GM19328 (cell line): Measurements from ENCODE around the gene CHMP2B.

Source experiments
- ATAC-seq: cut with Tn5 transposase; IDR thresholded peaks from one replicate; pipeline ENCODE4 v1.9.1; 2021; ENCODE audit warnings: mild to moderate bottlenecking, moderate library complexity; ENCODE audit not compliant: unreplicated experiment

CHMP2B gene, protein sequence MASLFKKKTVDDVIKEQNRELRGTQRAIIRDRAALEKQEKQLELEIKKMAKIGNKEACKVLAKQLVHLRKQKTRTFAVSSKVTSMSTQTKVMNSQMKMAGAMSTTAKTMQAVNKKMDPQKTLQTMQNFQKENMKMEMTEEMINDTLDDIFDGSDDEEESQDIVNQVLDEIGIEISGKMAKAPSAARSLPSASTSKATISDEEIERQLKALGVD

GRCh38 chr3:87227104-87227834 is at the start of gene CHMP2B:
TSS of gene CHMP2B (plus strand) at chr3:87227309. CDS start at chr3:87227523, 214 bp downstream.
- ATAC-seq, result peak; percentile 97

- ATAC-seq, result no peak
Measured at GRCh38 chr3:87179642-87180041, 47.5 kb upstream of the CHMP2B start.

DNA sequence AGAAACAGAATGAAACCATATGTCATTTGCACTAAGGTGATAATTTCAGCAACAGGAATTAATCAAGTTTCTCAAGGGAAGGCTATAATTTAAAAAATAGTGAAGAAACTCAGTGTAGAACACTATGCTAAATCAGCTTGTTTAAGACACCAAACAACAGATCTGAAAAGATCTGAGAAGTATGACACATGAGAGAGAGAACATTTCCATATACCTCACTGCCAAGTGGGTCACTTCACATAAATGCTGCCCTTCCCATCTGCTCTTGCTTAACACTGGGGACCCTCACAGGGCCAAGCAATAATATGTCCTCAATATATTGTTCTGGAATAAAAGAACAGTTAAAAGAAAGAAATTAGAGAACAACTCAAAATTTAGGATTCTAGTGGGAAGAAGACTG is 45.6 kb upstream of the CHMP2B start:
- no peak for ATAC-seq

- no peak for ATAC-seq
Measured at GRCh38 chr3:87182023-87182422, 45.1 kb upstream of the CHMP2B start.

DNA sequence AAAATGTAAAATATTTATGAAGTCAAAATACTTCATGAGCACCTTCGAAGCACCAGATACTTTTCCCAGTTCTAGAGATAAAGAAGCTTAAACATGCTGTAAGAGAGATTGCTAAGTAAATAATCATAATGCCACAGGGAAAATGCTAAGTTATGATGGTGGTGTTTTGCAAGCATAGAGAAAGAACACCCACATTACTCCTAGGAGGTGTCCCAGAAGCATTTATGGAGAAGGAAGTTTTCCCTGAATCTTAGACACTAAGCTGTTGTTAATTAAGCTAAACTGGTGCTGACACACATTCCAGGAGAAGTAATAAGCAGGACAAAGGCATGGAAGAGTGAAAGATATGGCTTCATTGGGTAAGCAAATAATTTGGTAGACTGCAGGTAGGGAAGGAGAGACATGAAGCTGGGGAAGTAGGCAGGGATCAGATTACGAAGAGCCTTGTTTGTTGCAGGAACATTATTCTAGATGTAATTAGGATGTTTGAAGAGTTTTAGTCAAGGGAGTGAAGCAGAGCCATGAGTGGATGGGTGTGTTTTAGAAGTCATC is 40.4 kb upstream of the CHMP2B start:
- no peak for ATAC-seq

- ATAC-seq, result no peak
Measured at GRCh38 chr3:87191175-87191574, 35.9 kb upstream of the CHMP2B start.

DNA sequence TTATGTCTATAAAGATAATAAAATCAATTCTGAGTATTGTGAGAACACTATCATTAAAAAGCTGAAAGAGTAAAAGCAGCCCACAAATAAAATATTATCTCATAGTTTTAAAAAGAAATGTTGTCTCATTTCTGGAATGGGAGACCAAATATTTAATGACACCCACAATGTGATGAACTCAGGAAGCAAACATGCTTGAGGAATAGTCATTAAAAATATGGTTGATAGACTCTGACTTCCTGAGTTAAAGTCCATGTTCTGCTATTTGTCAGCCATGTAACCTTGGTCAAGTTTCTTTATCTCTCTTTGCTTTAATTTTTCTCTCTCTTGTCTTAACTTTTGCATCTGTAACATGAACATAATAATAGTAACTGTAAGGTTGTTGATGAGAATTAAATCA is 35.5 kb upstream of the CHMP2B start:
- no peak for ATAC-seq

- no peak for ATAC-seq
Measured at GRCh38 chr3:87196879-87197278, 30.2 kb upstream of the CHMP2B start.

DNA sequence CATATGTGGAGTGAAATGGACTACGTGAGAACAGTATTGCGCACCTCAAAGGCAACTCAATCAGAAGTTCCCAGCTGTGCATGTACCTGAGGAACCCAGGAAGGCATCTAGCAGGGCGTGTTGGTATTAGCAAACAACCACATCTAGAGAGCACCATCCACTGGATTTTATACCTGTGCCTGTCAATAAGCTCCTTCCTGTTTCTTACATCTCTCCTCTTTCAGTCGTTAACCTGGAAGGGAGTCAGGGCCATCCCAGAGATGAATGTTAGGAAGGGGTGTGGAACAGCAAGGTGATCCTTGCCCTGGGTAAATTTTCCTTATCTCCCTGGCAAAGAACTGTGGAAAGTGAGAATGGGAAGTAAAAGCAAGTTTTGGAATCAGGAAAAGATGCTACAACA is 29.6 kb upstream of the CHMP2B start:
- no peak for ATAC-seq

- ATAC-seq, result no peak
Measured at GRCh38 chr3:87198774-87199173, 28.3 kb upstream of the CHMP2B start.

GRCh38 chr3:87199628-87200027 is 27.5 kb upstream of the CHMP2B start:
- no peak for ATAC-seq

- no peak for ATAC-seq
Measured at GRCh38 chr3:87200060-87200647, 27.0 kb upstream of the CHMP2B start.

GRCh38 chr3:87201727-87202126 is 25.4 kb upstream of the CHMP2B start:
- no peak for ATAC-seq

- ATAC-seq, result no peak
Measured at GRCh38 chr3:87203809-87204208, 23.3 kb upstream of the CHMP2B start.

GRCh38 chr3:87206070-87206469 is 21.0 kb upstream of the CHMP2B start:
- no peak for ATAC-seq

GRCh38 chr3:87206635-87207034 is 20.5 kb upstream of the CHMP2B start:
- ATAC-seq, result no peak

GRCh38 chr3:87207460-87207859 is 19.6 kb upstream of the CHMP2B start:
- no peak for ATAC-seq

- no peak for ATAC-seq
Measured at GRCh38 chr3:87209111-87209510, 18.0 kb upstream of the CHMP2B start.

DNA sequence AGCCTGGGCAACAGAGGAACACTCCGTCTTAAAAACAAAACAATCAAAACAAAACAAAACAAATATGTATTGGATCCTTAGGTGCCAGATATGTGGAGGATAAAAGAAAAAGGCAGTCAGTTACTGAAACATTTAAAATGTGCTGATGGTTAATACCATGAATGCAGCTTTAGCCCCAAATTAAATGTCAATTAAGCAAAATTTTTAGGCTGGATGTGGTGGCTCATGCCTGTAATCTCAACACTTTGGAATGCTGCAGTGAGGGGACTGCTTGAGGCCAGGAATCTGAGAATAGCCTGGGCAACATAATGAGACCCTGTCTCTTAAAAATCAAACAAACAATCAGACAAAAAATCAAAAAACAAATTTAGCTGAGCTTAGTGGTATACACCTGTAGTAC is 8.5 kb upstream of the CHMP2B start:
- no peak for ATAC-seq

GRCh38 chr3:87219611-87220010 is 7.5 kb upstream of the CHMP2B start:
- ATAC-seq, result no peak

GRCh38 chr3:87225659-87226058 is 1.4 kb upstream of the CHMP2B start:
- ATAC-seq, result no peak

GRCh38 chr3:87227835-87228144 is 681 bp downstream of the CHMP2B start:
- no peak for ATAC-seq
